8988T (cell line): ENCODE measurements around the gene CHN1.

Experiments used
- DNase-seq: peaks from one replicate; pipeline ENCODE4 v3.0.0; 2011

CHN1 gene

DNA sequence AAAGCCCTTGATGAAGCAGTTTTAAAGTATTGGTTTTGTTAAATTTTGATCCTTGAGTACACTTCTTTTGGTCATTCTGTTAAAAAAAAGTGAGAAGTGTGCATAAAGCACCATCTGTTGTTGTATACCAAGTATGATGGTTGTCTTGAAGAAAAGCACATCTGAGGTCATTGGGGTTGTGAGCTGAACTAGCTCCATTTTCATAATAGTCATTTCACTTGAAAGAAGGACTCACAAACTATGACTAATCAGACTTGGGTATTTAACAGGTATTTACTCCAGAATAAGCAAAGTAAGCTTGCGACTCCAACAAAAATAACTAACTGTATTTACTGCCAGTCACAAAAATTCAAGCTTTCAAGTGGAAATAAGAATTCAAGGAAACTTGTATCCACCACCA lies 35.1 kb downstream of the CHN1 start:
- DNase-seq = no peak

DNA sequence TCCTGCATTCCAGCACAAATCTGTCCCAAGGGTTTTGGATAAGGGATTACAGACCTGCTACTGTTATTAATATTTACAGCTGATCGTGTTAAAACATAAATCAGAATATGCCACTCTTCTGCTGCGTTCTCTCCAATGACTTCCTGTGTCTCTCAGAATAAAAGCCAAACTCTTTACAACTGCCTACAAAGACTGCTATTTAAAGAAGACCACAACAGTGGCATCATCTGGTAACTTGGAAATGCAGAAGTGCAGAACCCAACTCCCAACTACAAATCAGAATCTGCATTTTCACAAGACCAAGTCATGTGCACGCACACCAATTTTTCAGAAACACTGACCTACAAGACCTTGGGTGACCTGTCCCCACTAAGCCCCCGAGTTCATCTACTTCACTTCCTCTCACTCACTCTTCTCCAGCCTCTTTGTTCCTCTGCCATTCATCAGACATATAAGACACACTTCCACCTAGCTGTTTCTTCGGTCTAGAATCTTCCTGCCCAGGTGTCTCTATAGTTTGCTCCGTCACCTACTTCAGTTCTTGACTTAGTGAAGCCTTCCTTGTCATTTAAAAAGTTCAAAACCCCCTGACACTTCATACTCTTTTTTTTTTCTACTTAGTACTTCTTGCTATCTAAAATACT lies 36.0 kb downstream of the CHN1 start:
- DNase-seq = no peak

DNA sequence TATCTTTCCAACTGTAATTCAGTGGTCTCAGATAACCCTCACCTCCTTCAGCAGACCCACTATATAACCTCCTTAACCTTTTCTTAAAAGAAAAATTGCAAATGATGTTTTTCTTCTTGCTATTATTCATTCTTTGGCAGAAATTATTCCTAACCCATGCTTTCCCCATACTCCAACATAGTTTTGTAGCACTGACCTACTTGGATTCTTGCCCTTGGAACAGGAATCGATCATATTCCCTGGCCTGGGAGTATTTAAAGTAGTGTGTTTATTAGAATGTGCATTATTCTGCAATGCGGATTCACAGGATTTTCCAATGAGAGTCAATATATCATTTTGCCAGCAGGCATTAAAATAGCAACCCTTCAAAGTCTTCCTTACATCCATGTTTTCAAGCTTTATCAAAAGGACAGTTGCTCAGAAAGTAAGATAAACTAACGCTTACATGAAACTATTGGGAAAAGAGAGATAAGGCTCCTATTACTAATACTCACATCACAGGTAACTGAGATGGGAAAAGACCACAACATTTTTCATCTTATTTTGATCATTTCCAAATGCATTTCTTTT lies 37.4 kb downstream of the CHN1 start:
- no peak for DNase-seq

DNA sequence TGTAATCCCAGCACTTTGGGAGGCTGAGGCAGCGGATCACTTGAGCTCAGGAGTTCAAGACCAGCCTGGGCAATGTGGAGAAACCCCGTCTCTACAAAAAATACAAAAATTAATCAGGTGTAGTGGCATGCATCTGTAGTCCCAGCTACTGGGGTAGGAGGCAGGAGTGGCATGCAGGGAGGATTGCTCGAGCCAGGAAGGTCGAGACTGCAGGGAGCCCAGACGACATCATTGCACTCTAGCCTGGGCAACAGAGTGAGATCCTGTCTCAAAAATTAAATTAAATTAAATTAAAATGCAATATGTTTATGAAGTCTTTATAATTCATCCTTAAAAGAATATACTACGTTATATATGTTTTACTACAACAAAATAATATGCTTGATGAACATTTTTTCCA lies 38.1 kb downstream of the CHN1 start:
- no peak for DNase-seq

DNA sequence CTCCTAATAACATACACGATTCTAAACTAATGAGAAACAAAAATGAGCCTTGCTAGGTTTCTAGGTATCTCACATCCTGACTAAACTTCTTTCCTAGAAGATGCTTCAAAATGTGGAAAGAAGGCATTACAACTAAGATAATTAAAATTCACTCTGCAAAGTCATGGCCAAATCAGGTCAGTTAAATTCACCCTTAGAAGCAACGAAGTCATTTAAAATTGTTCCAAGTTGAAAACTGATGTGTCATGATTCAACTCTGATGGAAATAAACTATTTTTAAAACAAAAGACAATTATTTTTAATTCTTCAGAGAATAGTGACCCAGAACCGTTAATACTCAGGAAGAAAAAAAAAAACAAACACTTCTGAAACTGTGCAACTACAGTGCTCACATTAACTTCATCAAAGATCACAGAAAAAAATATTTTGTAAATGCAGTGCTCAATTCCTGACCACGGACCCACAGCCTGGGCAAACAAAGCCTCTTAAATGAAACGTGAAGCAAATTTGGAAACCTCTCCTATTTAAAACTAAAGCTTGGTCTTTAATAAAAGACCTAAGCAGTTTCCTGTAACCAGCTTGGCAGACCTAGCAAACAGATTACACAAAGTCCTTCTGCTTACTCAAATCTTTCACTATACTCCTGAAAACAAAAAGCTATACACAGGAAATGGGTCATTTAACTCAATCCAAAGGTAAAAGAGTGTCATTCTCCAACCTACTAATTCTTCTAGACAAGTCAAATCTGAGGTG lies 39.0 kb downstream of the CHN1 start:
- no peak for DNase-seq

DNA sequence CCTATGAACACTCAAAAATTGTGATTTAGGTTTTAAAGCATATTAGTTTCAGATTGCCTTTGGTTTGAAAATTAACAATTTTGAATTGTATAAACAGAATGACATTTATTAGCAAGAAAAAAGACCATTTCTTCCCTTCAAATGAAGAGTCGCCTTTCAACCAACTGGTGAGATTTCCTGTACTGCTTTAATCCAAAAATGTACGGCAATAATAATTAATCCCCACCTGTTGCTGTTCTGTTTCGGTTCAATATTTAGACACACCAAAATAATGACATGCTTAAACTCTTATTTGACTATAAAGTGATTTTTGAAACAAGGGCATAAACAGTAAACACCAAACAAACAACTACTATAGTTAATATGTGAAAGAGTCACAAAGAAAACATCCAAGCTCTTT lies 39.6 kb downstream of the CHN1 start:
- no peak for DNase-seq

DNA sequence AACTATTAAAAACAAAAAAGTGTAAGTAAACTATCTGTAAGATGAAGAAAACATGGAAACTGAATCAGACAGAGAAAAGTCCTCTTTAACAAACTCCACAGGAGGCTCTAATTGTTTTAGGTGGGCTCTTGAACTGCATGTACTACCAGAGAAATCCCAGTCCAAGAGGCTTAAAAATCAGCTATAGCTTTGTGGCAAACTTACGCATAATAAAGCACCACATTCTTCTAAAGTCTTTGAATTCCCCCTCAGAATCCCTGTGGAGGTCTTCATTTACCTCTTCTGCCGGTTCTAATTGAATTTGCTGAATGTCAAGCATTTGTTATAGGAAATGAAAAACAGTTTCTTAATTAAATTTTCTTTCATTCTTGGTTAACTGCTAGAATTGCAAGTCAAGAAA lies 40.8 kb downstream of the CHN1 start:
- DNase-seq = no peak

DNA sequence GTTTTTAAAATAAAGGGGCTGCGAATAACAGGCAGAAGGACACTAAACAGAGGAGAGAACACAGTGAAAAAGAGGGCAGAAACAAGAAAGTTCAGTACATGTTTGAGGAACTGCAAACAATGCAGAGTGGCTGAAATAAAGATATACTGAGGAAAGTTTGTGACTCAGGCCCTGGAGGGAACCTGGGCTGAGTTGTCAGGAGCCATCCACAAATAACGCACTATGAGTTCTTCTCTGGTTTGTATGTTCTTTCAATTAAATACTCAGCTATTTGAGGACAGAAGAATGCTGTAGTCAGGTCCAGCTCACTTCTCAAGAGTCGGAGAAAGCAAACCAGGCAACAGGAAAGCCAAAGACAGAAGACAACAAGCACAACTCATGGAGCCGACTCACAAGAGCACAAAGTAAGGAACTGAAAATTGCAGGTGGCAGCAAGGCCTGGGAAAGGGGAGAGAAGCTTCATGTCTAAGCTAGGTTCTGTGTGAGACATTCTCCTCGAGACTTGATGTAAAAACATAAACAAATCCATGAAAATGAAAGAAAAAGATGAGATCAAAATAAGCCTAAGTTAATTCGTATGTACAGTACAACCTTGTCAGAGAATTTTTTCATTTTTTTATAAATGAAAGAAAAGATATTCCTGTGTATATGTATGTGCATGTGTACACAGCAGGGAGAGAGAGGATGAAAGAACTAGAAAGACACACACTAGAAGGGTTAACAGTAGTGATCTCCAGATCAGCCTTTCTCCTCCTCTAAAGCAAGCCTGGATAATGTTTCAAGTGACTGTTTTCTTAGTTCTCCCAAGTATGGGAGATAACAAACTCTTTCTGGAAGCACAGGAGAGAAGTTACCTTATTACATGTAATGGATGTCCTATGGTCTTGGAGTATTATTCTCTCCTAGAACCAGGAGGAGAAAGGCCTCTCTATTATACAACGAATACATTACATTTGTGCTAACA lies 41.5 kb downstream of the CHN1 start:
- DNase-seq = no peak

DNA sequence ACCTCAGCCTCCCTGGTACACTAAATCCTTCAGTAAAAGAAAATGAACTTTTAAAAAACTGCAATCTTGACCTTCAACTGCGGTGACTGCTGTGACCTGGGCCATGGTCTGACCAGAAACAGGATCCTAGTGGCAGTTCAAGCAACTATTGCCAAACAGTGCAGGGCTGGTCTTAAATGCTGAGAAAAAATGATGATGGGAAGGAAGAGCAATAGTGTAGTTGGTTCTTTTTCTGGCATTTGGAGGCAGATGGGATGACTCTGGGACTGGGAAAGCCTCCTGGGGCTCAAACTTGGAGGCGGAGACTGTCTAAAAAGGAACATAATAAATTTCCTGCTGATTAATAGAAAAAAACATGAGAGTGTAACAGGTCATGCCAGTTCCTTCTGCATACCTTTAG lies 45.4 kb downstream of the CHN1 start:
- DNase-seq = no peak

DNA sequence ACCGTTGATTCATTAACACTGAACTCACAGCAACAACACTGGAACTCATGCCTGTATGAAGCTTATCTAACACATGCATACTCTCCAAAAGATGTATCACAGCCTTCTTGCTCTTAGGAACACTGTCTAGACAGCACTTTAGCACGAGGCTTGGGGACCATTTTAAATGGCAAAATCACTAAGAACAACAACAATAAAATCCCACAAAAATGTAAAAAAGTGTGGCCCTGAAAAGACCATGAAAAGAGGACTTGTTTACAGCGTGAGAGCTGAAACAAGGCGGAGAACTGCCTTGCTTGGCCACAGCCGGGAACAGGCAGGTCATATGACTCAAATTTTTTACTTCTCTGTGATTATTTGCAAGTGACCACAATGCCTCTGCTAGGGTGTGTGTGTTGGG lies 48.1 kb downstream of the CHN1 start:
- no peak for DNase-seq

DNA sequence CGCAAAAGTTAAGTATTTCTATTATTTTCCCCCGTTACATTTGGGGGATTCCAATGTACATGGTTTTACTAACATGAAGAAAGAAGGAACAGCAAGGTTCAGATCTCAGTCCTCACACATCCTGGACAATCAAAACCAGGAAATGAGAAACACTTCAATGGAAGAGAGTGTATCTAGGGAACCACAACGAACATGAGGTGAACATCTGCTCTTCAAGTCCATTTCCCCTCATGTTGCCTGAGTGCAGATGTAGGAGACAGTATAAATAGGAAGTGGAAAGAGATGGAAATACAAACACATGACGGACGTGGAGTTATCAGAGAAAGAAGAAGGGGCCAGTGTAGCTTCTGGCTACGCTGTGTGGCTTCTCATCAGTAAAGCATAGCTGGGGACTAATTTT lies 52.6 kb downstream of the CHN1 start:
- no peak for DNase-seq

DNA sequence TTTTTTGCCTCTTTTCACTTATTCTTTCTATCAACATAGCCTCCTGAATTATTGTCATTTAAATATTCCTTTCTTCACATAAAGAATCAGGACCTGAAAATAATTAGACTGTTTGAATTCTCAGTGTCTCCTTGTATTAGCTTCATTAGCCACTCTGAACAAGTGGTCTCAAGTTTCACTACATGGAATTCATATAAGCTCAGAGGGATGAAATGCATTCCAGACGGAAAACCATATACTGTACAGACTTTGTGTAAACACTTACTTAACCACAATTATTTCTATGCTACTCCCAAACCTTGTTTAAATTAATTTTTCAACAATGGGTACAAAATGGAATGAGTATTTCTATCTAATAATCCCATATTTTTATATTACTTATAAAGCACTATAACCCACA lies 53.4 kb downstream of the CHN1 start:
- DNase-seq = no peak

DNA sequence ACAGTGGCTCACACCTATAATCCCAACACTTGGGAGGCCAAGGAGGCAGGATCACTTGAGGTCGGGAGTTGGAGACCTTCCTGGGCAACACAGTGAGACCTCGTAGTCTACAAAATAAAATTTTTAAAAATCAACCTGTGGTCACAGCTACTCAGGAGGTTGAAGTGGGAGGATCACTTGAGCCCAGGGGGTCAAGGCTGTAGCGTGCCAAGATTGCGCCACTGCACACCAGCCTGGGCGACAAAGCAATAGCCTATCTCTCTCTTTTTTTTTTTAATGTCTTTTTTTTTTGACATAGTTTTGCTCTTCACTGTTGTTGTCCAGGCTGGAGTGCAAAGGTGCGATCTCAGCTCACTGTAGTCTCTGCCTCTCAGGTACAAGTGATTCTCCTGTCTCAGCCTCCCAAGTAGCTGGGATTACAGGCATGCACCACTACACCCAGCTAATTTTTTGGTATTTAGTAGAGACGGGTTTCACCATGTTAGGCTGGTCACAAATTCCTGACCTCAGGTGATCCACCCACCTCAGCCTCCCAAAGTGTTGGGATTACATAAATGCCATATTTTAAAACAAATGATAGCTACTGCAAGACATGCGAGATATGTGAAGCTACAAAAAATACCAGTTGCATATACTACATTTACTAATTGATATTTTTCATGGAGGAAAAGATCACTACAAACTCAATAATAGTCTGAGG lies 55.0 kb downstream of the CHN1 start:
- DNase-seq = no peak

DNA sequence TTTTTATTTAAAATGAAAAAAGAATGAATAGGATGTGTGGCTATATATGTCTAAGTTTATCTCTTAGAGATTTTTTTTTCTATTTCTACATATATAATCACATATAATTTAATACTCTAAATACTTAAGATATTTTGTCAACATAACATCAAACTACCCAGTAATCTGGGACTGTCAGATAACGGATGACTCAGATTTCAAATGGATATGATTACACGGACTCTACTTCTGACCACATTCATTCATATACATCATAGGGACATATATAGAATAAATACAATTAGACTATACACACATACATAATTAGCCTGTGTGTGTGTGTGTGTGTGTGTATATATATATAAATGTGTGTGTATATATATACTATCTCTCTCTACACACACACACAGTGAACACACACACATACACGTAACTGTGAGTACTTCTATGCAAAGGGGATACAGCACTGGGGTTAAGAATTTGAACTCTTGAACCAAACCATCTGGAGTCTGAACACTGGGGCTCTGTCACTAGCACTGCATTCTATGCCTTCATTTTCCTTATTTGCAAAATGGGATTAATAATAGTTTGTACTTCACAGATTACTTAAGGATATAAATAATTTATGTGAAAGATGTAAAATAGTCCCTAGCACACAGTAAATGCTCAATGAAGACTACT lies 59.5 kb downstream of the CHN1 start:
- DNase-seq = no peak

DNA sequence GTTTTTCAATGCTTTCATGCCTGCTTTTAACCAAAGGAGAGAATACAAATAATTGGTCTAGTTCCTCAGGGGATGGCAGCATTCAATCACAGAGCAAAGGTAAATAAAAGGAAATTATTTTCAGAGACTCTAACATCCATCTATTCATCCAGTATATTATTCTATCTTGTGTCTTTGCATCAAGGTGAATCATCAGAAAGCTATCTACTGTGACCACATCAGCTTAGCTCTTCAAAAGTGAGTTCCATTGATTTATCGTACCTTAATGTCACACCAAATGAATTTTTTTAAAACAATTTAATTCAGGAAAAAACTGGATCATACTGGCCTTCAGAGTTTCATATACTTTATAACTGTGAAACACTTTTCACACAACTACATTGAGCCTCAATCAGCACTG lies 66.1 kb downstream of the CHN1 start:
- no peak for DNase-seq

DNA sequence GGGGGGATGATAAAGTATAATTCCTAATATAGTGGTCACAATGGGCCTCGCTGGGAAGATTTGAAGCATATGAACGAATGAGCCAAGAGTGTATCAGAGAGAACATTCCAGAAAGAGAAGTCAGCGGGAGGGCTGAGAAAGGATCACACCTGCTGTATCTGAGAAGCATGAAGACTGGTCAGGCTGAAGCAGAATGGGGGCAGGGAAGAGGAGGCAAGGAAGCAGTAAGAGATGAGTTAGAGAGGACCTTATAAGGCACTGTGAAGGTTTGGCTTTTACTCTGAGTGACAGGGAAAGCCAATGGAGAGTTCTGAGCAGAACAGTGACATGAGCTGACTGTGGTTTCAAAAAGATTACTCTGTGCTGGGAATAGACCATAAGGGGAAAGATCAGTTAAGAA lies 73.5 kb downstream of the CHN1 start:
- no peak for DNase-seq

DNA sequence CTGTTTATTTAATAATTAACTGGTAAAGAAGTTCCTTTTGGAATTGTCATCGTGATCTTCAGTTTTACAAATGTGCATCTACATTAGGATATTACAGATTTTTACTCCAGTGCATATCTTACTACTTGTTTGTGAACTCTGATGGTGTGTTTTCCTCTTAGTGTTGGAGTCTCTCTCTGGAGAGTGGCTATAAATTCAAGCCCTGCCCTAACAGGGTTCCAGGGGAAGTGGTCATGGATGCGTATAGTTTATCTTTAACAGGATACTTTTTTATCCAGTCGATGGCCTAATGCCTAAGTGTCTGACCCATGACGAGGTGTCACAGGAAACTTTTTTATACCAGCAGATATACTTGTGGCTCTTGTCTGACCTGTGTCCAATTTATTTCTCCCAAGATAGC lies 75.4 kb downstream of the CHN1 start:
- no peak for DNase-seq

DNA sequence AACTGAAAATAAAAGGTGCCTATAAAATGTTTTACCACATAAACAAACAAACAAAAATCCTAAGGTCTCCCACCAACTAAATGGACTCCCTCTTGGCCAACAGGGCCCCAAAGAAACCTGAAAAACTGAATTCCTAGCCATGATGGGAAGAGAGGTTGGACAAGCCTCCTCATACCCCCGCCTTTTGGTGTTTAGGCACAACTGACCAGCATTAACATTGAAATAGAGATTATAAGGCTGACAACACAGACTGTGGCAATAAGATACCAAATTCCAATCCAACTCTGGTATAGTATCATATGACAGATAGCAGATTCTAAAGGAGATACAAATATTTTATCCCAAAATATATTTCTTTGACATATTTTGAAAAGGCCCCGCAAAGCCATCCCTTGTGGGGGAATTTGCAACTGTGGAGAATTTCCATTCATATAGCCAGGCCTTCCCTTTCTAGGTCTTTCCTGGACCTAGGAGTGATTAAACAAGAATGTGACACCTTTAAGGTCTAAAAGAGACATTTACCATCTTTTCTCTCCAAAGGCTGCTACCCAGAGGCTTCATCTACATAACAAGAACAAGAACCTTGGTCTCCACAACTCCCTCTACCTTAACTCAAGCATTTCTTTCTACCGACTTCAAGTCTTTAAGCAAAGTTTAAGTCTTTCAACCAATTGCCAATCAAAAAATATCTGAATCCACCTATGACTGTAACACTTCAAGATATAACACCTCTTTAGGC lies 80.0 kb downstream of the CHN1 start:
- DNase-seq = no peak

DNA sequence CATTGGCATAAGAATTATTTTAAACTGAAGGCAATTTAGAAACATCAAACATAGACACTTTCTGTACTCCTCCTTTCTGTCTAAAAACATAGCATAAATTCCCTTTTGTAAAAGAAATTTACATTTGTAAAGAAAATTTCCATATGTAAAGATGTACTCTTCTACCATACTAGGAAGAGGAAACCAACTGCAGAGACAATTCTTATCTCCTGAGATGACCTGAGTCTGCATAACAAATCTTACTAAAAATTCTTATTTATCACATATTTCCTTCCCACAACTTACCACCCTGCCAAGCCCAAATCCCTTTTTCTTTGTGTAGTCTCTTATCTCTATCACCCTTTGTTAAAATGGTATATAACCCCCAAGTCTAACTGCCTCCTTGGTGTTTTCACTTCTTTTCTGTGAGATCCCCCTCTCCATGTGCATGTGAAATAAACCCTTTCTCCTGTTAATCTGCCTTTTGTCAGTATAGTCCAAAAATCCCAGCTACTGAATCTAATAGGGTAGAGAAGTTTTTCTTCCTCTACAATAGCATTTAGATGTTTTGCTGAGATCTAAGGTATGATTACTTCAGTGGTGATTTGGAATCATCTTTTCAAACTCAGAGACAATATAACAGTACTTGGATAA lies 81.0 kb downstream of the CHN1 start:
- DNase-seq = no peak

DNA sequence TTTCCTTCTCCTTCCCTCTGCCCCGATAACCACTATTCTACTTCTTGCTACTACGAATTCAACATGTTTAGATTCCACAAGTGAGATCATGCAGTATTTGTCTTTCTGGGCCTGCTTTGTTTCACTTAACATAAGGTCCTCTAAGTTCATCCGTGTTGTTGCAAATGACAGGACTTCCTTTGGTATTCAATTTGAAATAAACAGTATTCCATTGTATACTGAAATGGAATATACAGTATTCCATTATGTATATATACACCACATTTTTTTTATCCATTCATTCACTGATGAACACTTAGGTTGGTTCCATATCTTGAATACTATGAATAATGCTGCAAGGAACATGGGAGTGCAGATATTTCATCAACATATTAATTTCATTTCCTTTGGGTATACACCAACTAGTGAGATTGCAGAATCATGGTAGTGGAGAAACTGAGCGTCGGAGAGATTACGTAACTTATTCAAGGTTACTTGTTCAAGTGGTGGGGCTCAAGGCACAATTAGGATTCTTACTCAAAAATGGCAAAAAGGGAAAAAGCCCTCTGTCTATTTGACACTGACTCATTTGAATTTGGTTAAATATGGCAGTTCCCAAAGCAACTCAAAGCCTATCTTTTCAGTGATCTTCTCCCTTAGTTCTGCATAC lies 85.1 kb downstream of the CHN1 start:
- DNase-seq = no peak
